ENCODE data around the gene REX1BD.
"Not testable (repeated sequence)": the region's sequence is repeated elsewhere in the genome, so short reads cannot be mapped to it uniquely, and the experiment has no call there.

REX1BD gene

GRCh38 chr19:18590273-18591272, 2.0 kb downstream of the REX1BD start:
- TF ChIP-seq, protein P1, sequence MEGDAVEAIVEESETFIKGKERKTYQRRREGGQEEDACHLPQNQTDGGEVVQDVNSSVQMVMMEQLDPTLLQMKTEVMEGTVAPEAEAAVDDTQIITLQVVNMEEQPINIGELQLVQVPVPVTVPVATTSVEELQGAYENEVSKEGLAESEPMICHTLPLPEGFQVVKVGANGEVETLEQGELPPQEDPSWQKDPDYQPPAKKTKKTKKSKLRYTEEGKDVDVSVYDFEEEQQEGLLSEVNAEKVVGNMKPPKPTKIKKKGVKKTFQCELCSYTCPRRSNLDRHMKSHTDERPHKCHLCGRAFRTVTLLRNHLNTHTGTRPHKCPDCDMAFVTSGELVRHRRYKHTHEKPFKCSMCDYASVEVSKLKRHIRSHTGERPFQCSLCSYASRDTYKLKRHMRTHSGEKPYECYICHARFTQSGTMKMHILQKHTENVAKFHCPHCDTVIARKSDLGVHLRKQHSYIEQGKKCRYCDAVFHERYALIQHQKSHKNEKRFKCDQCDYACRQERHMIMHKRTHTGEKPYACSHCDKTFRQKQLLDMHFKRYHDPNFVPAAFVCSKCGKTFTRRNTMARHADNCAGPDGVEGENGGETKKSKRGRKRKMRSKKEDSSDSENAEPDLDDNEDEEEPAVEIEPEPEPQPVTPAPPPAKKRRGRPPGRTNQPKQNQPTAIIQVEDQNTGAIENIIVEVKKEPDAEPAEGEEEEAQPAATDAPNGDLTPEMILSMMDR (IDR thresholded peaks at IDR 0.05; ENCODE audit: low read depth, low read length): no peak

GRCh38 chr19:18591735-18592385, 3.3 kb downstream of the REX1BD start:
- TF ChIP-seq, protein P1 (IDR thresholded peaks at IDR 0.05; ENCODE audit: low read depth, low read length): no peak
- no peak for DNase-seq (ENCODE audit: low read depth in 2 of 2)
- no peak overlapping the region for H3K4me3 ChIP-seq (replicated peaks in 1 of 2; ENCODE audit: low read depth in 2 of 2, low read length in 2 of 2)

More at GRCh38 chr19:18590273-18591272, 2.0 kb downstream of the REX1BD start:
- no peak overlapping the region for H3K4me3 ChIP-seq (replicated peaks in 1 of 2; ENCODE audit: low read depth in 2 of 2, low read length in 2 of 2)
- peak in 1 of 2 donors; percentile 66 for DNase-seq (ENCODE audit: low read depth in 2 of 2)

GRCh38 chr19:18592732-18593131, 4.1 kb downstream of the REX1BD start:
- not testable (repeated sequence) for H3K4me3 ChIP-seq (replicated peaks in 1 of 2; ENCODE audit: low read depth in 2 of 2, low read length in 2 of 2); DNase-seq (ENCODE audit: low read depth in 2 of 2)

- no peak for DNase-seq (ENCODE audit: low read depth in 2 of 2)
- TF ChIP-seq, protein P1 (IDR thresholded peaks at IDR 0.05; ENCODE audit: low read depth, low read length): no peak
- peak overlapping the region in 1 of 2 donors; percentile 27 for H3K4me3 ChIP-seq (replicated peaks in 1 of 2; ENCODE audit: low read depth in 2 of 2, low read length in 2 of 2)
Observed at GRCh38 chr19:18593367-18594095, 4.9 kb downstream of the REX1BD start.

DNA sequence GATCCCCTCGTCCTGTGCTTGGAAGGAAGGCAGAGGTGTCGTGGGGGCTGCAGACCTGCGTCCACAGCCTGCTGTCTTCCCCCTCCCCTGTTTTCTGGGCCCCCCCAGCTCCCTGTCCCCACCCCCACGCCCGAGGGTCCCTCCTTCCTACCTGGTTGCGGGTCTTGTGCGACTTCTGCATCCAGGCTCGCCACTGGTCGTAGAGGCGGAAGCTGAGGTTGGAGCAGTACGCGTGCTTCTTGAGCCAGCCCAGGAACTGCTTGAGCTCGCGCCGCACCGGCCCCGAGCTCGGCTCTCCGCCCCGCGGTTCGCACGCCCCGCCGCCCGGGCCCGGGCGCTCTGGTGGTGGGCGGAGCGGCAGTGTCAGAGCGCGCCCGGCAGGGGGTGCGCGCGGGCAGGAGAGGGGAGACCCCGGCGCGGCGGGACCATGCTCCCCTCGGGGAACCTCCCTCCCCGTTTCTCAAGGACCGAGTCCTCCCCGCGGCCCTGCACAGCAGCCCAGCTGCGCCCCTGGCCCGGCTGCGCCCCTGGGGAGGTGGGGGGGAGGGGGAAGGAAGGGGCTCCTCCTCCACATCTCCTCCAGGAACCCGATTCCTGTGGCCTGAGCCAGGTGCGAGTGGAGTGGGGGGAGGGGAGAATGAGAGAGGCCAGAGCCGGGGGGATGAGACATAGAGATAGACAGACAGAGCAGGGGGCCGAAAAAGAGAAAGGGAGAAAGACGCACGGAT, 5.7 kb downstream of the REX1BD start:
- peak overlapping the region; percentile 27 to 36 for H3K4me3 ChIP-seq (replicated peaks in 1 of 2; ENCODE audit: low read depth in 2 of 2, low read length in 2 of 2)
- peak; percentile 68 to 87 for DNase-seq (ENCODE audit: low read depth in 2 of 2)
- TF ChIP-seq, protein P1 (IDR thresholded peaks at IDR 0.05; ENCODE audit: low read depth, low read length): peak; percentile 50

- TF ChIP-seq, protein P1 (IDR thresholded peaks at IDR 0.05; ENCODE audit: low read depth, low read length): no peak
- H3K4me3 ChIP-seq (replicated peaks in 1 of 2; ENCODE audit: low read depth in 2 of 2, low read length in 2 of 2): peak overlapping the region; percentile 22 to 36
- no peak for DNase-seq (ENCODE audit: low read depth in 2 of 2)
Observed at GRCh38 chr19:18594824-18595373, 6.3 kb downstream of the REX1BD start.

All from cardiac fibroblast (primary cell).